NCI-H69 (cell line): Measurements from ENCODE around the gene PHTF2.
A peak's percentile ranks its signal among the peaks of the same experiment; 100 is the strongest.
"Not testable (repeated sequence)": the region's sequence is repeated elsewhere in the genome, so short reads cannot be mapped to it uniquely, and the experiment has no call there.

Experiments
- DNase-seq: peaks from one replicate; lab custom pipeline; 2025; lab: John Stamatoyannopoulos, UW

The PHTF2 gene

DNA sequence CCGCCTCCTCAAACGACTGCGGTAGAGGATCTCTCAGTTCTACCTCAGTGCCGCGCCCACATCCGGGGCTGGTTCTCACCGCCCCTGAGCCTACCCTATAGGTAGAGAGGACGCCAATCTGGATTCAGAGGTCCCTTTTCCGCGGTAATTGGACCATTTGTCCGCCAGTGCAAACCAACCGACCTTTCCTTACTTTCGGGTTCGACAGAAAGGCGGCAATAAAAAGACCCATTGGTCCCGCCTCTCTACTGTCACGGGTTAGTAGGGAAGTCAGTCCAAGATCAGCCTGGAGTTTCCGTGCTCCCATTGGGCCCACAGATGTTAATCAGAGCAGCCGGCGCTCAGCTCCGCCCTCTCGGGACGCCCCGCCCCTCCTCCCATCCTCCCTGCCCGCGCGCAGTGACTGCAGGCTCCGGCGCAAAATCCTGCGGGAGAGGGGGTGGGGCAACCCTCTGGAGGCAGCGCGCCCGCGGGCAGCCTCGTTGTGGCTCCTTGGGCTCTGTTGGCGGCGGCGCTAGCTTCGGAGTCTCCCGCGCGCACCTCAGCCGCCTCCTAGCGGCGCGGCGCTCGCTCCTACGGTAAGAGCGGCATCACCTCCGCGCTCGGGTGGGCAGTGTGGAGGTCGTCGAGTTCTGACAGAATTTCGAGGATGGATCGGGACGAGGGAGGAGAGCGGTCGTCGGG, at the start of gene PHTF2, which contains the start of gene TMEM60:
Gene PHTF2 (plus strand): TSS at position 380 of the 684 bp plus-strand sequence.
Gene TMEM60 (minus strand): TSS at position 41 of the 684 bp plus-strand sequence. CDS start 4,061 bp downstream, outside the sequence.
- DNase-seq = peak; percentile 100

DNA sequence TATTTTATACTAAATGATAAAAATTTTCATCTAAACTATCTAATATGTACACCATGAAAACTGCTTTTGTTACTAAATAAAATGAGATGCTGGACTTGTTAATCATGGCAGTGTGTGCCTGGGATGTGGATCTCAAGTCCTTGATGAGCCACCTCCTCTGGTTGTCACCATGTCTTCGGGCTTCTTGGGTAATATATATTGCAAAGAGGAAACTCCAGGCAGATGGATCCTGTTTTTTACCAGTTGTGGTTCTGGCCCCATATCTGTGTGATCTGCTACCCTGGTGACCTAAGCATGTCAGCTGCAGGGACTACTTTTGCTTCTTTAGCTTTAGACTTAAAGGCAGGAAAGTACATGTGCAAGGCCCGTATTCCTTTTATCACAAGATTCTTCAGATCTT, 46.6 kb upstream of the PHTF2 start:
- no peak for DNase-seq

DNA sequence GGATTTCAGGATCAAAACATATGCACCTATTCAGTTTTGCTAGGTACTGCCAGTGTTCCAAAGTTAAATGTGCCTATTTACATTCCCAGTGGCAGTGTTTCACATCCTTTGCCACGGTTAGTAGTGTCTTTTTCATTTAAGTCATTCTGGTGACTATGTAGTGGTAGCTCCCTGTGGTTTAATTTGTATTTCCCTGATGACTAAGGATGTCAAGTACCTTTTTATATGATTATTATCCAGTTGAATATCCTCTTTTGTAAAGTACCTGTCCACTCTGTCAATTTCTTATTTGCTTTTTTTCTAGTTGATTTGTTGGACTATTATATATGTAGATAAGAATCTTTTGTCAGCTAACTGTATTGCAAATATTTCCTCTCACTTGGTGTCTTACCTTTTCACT, 45.4 kb upstream of the PHTF2 start:
- DNase-seq = peak; percentile 70

DNA sequence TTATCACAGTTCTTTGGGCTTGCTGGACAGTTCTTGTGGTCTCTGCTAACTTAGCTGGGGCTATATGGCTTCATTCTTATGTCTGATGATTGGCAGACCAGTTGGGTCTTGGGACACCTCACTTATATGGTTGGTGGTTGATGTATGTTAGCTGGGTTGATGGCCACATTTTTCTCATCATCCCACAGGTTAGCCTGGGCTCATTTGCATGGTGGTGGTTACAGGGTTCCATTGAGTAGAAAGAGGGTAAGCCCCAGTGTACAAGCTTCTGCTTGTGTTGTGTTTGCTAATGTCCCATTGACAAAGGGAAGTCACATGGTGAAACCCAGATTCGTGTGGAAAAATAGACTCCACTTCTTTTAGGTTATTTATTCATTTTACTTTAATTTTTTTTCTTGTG, 41.0 kb upstream of the PHTF2 start:
- DNase-seq = peak; percentile 14

DNA sequence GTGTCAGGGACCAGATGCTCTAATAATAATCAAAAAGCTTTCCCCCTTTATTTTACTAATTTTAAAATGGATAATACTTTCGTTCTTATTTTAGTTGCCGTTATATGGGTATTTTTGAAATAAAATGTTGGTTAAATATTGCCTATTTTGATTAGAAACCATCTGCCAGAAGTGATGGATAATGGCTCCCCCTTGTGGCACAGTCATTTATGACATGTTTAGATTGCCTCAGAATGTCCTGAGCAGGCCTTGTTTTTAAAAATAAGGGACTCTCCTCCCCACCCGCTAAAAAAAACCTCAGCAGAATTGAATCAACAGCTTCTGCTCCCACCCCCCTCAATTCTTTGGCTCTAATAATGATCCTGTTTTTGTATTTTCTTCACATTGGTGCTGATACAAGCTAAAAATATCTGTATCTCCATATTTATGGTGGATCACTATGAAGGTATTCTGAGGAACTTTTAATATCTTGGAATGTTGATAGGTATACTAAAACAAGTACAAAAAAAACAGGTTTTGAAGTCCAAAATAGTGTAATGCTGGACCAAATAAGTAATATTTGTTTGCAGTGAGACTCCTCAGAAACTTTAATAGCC, 39.2 kb upstream of the PHTF2 start:
- peak; percentile 66 for DNase-seq

DNA sequence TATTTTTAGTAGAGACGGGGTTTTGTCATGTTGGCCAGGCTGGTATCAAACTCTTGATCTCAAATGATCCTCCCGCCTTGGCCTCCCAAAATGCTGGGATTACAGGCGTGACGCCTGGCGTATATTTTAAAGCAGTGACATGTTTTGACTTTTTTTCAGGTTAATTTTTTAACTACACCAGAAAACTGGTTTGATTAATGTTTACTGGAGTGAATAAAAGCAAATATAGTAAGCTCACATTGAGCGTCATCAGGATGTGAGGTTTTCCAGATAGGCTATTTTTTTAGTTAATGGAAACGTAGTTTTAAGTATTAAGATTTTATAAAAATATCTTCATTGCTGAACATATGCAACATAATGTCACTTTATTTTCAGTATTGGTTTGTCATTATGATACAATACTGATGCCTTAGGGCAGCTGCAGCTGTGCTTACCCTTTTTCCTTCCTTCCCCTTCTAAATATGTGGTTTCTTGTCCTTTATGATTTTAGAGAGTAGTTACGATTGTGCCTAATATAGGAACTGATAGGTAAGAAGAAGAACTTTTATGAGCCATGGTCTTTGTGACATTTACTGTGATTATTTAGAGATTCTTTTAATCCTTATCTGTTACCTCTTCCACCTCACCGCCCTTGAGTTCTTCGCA, 37.6 kb upstream of the PHTF2 start:
- no peak for DNase-seq

DNA sequence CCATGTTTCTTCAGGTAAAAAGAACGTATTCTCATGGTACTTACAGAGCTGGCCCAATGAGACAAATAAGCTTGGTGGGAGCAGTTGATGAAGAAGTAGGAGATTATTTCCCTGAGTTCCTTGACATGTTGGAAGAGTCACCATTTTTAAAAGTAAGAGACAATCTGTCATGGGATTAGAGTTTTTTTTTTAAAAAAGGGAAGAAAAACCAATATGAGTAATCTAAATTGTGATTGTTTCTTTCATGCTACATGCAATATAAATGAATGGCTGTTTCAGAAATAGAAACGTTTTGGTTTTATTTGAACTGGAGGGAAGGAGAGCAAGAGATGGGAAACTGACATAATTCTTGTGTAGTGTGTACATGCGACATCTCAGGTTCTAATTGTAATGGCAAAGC, 33.1 kb upstream of the PHTF2 start:
- no peak for DNase-seq

DNA sequence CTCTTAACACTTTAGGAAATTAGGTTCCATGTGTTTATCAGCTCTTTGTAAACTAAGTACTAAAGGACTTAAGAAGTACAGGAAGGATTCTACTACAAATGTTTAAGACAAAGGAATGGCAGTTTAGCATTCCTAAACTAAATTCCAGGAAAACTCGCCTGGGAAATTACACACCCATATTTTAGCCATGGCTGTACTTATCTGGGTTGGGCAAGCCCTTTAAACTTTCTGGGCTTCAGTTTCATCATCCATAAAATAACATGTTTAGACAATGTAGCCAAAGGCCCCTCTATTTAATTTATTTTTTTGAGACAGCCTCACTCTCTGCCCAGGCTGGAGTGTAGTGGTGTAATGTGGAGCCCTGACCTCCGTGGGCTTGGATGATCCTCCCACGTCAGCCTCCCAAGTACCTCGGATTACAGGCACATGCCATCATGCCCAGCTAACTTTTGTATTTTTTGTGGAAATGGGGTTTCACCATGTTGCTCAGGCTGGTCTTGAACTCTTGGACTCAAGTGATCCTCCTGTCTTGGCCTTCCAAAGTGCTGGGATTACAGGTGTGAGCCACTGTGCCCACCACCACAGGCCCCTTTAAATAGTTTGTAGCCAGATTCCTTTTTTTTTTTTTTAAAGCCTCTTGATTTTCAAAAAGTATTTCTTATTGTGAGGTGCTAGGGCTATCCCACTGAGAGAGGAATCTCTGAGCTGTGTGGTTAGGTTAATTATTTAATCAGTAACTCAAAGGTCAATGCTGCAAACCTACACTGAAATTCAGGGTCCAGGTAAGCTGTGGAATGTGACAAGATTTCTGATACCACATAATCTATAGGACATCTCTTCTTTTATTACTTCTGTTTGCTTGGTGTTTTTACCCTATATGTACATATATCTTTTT, 32.4 kb upstream of the PHTF2 start:
- no peak for DNase-seq

DNA sequence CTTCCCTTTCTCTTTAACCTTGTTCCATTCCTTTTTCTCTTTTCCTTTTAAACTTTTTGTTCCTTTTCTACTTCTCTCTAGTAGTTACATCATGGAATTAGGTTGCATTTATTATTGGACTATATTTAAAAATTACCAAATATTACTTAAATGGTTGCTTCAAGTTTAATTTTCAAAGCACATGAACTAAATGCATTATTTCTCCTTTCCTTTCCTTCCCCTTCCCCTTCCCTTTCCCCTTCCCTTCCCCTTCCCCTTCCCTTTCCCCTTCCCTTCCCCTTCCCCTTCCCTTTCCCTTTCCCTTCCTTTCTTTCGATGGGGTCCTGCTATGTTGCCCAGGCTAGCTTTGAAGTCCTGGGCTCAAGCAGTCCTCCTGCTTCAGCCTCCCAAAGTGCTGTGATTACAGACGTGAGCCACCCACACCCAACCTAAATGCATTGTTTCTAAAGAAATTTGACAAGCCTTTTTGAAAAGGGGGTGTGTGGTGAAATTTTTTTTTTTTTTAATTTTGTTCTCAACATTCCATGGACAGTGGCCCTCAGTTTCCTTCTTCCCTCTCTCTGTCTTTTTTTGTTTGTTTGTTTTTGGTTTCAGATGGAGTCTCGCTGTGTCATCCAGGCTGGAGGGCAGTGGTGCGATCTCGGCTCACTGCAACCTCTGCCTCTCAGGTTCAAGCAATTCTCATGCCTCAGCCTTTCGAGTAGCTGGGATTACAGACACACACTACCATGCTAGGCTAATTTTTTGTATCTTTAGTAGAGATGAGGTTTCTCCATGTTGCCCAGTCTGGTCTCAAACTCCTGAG, 31.6 kb upstream of the PHTF2 start:
- no peak for DNase-seq

DNA sequence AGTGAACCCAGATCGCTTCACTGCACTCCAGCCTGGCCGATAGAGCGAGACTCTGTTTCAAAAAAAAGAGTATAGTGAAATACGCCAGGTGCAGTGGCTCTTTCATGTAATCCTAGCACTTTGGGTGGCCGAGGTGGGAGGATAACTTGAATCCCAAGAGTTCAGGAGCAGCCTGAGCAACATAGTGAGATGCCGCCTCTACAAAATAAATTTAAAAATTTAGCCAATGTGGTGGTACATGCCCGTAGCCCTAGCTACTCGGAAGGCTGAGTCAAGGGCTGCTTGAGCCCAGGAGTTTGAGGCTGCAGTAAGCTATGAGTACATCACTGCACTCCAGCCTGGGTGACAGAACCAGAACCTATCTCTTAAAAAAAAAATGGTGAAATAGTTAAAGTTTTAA, 28.3 kb upstream of the PHTF2 start:
- no peak for DNase-seq

DNA sequence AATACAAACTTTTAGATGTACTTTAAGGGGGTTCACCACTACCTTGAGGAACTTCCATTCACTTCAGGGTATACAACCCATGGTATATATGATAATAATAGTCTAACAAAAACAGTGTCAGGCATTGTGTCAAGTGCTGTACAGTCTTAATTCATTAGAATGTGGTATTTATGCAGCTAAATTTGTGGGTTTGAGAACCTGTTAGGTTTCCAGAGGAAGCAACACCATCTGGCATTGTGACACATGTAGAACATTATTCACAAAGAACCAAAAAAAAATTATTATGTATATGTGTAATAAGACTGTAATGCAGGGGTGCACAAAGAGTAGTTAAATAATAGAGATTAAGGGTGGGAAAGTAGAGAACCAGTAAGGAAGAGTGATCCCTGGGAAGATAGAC, 26.7 kb upstream of the PHTF2 start:
- DNase-seq = no peak

DNA sequence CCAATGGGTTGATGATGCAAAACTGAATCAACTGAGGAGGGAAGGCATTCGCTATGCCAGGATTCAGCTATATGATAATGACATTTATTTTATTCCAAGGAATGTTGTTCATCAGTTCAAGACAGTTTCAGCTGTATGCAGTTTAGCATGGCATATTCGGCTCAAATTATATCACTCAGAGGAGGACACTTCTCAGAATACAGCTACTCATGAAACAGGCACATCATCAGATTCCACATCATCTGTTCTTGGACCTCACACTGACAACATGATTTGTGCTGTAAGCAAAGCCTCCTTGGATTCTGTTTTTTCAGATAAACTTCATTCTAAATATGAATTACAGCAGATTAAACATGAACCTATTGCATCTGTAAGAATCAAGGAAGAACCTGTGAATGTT, 20.0 kb upstream of the PHTF2 start:
- no peak for DNase-seq

DNA sequence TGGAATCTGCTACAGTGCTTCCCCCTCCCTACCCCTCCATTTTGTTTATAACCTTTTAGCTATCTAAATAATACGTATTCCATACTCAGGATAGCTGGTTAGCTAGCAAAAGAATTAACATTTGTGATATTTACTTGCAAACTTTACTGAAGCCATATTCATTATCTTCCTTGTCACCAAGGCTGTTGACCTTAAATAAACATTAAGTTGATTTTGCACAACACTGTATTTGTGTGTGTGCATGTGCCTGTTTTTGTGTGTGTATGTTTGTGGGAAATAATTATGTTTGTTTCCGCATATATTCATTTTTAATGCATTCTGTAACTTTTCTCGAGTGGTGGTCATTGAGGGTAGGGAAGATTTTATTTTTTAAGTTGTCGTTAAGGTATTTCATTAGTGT, 16.2 kb upstream of the PHTF2 start:
- no peak for DNase-seq

DNA sequence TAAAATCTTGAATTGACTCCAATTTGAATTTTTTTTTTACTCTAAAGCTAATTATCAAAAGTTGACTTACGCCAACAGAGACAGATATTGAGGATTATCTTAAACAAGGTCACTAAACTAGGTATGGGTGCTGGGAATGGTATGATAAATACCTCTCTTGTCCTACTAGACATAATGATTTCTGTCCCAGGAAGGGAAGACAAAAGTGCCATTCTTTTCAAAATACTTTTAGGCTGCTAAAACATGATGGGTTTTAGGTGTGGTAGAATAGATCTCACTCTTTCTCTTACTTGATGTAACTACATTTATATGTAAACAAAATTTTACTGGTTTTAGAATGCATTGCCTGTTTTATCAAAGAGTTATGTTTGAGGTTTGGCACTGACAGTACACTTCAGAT, 15.5 kb upstream of the PHTF2 start:
- DNase-seq = no peak

DNA sequence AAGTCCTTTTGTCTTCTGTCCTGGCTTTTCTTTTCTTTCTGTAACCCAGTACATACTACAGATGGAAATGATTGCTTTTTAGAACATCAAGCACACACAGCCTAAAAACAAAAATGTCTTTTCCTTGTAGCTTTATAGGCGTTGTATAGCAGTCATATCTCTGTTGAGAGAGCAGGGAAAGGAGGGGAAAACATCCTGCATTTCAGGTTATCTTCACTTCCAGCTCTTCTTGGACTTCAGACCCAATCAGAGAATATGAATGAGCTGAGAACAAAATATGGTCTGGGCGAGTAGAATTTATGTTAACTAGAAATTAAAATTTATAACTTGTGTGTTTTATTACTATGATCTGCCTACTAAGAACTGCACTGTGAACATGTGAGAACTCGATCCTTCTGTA, 15.0 kb upstream of the PHTF2 start:
- no peak for DNase-seq

DNA sequence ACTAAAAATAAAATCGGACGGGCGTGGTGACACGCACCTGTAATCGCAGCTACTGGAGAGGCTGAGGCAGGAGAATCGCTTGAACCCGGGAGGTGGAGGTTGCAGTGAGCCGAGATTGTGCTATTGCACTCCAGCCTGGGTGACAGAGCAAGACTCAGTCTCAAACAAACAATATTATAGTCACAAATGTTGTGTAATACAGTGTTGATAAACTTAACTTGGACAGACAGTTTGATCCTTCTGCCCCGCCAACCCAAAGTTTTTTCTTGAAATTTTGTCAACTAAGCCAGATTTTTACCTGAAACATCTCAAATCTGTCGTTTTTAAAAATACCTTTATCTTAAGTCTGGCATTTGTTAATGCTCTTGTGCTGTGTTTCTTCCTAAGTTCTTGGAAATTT, 14.1 kb upstream of the PHTF2 start:
- DNase-seq = not testable (repeated sequence)

DNA sequence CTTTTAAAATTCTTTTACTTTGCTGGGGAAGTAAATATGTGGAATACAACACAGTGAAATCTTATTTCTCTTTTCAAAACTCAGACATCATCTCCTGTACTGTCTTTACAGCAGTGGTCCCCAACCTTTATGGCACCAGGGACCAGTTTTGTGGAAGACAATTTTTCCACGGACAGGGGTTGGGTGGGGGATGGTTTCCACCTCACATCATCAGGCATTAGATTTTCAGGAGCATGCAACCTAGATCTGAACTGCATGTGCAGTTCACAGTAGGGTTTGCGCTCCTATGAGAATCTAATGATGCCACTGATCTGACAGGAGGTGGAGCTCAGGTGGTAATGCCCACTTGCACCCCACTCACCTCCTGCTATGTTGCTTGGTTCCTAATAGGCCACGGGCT, 12.6 kb upstream of the PHTF2 start:
- no peak for DNase-seq

DNA sequence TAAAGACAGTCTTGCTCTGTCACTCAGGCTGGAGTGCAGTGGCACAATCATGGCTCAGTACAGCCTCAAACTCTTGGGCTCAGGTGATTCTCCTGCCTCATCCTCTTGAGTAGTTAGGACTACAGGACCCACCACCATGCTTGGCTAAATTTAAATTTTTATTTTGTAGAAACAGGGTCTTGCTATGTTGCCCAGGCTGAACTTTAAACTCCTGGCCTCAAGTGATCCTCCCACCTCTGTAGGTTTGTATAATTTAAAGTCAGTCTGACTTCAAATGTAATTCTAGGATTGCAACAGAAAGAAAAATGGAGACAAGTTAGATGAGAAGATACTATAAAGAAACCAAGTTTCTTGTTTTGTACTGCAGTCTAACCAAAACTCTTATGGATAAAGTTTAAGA, 11.8 kb upstream of the PHTF2 start:
- no peak for DNase-seq

DNA sequence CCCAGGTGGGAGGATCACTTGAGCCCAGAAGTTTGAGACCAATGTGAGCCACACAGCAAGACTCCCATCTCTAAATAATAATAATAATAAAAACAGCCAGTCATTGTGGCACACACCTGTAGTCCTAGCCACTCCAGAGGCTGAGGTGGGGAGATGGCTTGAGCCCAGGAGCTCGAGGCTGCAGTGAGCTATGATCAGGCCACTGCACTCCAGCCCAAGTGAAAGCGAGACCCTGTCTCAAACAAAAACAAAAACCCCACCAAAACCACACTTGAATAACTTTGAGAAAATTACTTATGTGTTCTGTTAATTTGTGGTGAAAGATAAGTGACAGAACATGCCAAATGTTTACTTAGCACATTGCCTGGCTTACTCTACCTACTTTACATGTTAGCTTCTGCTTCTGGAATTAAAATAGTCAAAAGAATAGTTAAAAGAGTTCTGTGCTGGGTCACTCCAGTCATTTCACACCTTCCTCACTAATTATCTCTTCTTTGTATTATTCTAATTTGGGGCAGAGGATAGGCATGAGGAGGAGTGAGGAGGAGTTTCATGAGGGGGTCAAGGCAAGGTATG, 10.2 kb upstream of the PHTF2 start:
- DNase-seq = no peak

DNA sequence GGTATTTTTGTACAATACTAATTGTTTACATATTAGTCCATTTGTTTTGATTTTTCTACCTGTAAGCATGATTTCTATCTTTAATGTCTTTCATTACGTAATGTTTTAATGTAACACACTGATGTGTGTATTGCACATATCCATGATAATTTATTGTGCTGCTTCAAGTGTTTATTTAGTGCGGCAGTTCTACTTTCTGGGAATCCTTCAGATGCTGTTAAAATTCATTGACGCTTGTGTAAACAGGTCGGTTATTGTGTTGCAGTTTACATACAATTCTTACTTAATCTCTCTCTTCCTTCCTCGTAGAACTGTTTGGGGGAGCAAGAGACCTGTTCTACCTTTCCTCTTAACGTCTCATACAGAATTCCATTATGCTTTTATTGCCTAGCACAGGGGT, 7.2 kb upstream of the PHTF2 start:
- peak; percentile 77 for DNase-seq

DNA sequence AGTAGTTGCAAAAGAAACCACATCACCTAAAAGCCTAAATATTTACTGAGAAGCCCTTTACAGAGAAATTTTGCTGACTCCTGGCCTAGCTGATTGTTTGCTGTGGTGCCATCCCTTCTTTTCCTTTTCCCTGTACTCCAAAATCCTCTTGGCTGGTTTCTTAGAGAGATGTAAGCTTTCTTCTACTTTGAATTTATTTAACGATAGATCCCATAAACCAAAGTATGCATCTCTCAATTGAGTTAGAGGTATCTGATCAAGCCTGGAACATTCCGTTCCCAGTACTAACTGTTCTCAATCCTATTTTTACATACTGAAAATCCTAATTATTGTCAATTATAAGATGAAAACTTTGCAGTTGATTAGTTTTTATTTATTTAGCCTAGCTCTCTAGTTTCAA, 6.6 kb upstream of the PHTF2 start:
- no peak for DNase-seq
